NCI-H446 treated with DMSO at 0.1 percent for 48 hours (cell line): ENCODE data around the gene CDHR2.
"Not testable (repeated sequence)": the region's sequence is repeated elsewhere in the genome, so short reads cannot be mapped to it uniquely, and the experiment has no call there.

Source experiments
- DNase-seq: peaks from one replicate; lab custom pipeline; 2025; lab: John Stamatoyannopoulos, UW

Gene CDHR2

DNA sequence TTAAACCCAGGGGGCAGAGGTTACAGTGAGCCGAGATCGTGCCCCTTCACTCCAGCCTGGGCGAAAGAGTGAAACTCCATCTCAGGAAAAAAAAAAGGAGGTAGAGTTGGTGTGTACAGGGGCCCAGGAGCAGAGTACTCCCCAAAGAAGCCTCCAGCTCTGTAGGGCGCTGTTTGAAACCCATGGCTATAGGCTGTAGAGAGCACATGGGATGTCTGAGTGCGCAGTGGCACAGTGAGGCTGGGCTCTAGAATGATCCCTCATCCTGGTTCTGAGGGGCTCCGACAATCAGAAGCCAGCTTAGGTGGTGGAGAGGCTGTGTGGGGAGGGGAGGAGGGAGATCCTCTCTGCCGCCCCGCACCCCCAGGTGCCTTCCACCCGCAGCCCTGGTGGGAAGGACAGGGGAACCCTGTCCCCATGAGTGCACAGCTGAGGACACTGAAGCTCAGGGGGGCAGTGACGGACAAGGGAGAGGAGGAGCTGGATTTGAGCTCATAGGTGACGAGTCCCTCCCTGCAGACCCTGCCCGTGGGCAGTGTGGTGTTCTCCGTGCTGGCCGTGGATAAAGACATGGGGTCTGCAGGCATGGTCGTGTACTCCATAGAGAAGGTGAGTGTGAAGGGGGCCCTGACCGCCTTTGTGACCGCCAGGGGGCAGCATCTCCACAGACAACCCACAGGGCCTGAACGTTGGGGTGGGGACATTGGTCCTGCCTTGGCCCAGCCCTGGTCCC, 24.6 kb downstream of the CDHR2 start:
- no peak for DNase-seq

DNA sequence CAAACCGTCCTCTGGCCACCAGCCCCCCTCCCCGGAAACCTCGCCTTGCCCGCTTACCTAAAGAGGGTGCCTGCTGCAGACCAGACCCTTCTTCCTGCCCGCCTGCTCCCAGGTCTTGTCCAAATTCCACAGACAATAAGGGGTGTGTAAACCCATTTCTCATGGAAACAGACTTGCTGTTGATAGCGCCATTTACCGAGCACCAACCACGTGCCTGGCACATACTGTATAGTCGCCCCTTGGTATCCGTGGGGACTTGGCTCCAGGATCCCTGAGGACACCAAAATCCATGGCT, 25.1 kb downstream of the CDHR2 start:
- DNase-seq, result no peak

DNA sequence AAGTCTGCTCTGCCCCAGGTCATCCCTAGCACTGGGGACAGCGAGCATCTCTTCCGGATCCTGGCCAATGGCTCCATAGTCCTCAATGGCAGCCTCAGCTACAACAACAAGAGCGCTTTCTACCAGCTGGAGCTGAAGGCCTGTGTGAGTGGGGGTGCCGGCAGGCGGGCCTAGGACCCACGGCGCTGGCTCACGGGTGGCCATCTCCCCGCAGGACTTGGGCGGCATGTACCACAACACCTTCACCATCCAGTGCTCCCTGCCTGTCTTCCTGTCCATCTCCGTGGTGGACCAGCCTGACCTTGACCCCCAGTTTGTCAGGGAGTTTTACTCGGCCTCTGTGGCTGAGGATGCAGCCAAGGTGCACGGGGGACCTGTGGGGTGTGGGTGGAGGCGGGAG, 25.9 kb downstream of the CDHR2 start:
- DNase-seq, result no peak

DNA sequence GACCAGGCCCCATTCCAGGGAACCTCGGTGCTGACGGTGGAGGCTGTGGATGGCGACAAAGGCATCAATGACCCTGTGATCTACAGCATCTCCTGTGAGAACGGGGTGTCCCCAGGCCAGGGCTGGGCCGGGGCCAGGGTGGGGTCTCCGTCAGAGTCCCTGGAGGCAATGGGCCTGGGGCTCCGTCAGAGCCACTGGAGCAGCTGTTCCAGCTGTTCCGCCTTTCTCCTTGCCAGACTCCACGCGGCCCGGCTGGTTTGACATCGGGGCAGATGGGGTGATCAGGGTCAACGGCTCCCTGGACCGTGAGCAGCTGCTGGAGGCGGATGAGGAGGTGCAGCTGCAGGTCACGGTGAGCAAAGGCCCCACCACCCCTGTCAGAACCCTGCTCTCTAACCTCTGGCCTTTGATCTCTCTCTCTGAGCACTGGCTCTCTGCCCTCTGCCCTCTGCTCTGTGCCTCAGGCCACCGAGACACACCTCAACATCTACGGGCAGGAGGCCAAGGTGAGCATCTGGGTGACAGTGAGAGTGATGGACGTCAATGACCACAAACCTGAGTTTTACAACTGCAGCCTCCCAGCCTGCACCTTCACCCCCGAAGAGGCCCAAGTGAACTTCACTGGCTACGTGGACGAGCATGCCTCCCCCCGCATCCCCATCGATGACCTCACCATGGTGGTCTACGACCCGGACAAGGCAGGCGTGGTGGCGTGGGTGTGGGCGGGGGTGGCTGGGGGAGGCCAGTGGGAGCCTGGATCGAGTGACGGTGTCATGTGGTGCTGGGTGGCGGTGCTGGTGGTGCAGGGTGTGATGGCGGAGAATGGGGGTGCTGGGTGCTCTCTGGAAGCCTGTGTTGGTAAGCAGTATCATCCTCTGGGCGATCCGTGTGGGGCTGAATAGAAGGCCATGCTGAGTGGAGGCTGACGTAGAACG, 26.6 kb downstream of the CDHR2 start:
- no peak for DNase-seq

DNA sequence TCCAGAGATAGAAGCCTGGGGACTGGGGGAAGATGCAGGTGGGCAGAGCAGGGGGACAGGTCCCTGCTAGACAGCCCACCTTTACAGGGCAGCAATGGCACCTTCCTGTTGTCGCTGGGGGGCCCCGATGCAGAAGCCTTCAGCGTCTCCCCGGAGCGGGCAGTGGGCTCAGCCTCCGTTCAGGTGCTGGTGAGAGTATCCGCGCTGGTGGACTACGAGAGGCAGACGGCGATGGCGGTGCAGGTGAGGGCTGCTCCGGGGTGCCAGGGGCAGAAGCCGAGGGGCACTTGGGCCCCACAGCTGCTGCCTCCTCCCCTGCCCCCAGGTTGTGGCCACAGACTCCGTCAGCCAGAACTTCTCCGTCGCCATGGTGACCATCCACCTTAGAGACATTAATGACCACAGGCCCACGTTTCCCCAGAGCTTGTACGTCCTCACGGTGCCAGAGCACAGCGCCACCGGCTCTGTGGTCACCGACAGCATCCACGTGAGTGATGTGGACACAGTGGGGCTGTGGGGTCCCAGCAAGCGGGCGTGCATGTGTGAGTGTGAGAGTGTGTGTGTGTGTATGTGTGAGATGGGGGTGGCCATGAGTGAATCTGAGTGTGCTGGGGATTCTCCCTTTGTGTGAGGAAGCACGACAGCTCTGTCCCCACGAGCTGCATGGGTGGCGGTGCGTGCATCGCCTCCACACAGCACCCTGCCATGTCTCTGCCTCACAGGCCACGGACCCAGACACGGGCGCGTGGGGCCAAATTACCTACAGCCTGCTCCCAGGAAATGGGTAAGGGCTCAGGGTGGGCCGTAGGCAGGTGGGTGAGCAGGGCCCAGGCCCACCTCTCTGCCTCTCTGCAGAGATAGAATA, 28.4 kb downstream of the CDHR2 start:
- DNase-seq, result no peak

DNA sequence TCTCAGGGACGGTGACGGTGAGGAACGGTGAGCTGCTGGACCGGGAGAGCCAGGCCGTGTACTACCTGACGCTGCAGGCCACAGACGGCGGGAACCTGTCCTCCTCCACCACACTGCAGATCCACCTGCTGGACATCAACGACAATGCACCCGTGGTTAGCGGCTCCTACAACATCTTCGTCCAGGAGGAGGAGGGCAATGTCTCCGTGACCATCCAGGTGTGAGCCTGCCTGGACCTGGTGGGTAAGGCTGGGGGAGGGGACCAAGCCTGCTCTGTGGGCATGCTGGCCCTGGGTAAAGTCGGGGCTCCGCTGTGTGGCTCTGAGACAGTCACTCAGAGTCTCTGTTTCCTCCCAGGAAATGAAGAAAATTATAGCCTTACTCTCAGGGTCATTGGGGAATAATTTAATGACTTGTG, 29.3 kb downstream of the CDHR2 start:
- no peak for DNase-seq

DNA sequence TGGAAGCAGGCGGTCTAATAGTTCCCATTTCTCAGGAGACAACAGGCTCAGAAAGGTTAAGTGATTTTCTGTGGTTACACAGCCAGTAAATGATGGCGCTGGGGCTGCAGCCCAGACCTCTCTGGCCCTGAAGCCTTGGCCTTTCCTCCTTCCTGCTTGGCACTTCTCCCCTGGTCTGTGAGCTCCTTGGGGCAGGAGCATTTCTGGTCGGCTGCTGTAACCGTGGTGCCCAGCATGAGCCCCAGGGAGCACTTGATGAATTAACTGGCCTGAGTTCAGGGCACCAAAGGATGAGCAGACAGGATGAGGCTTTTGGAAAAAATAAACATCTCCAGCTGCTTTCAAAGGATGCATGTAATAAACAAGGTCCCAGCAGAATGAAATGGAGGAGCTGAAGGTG, 30.2 kb downstream of the CDHR2 start:
- DNase-seq, result no peak

DNA sequence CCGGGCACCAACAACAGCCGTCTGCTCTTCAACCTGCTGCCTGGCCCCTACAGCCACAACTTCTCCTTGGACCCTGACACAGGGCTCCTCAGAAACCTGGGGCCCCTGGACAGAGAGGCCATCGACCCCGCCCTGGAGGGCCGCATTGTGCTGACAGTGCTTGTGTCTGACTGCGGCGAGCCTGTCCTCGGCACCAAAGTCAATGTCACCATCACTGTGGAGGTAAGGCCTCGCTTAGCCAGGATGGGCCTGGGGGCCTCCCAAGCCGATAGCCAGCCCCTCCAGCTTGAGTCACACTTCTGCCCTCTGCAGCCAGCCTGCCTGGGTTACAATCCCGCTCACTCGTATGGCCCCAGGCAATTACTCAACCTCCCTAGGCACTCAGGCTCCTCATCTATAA, 32.2 kb downstream of the CDHR2 start:
- DNase-seq, result no peak

DNA sequence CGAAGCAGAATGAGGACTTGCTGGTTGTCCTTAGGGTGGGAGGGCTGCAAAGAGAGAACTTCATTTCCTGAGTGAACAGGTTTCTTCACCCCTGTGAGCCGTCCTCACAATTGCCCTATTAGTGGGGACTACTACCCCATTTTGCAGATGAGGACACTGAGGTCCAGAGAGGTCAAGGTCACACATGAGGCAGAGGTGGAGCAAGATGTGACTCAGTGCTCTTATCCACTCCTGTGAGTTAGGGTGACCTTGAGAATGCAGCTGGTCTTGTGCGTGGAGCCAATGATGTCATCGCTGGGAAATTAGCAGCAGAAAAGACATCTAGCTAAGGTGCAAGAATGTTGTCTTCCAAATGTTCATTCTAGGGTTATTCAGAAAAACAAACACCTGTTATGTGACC, 33.9 kb downstream of the CDHR2 start:
- no peak for DNase-seq

DNA sequence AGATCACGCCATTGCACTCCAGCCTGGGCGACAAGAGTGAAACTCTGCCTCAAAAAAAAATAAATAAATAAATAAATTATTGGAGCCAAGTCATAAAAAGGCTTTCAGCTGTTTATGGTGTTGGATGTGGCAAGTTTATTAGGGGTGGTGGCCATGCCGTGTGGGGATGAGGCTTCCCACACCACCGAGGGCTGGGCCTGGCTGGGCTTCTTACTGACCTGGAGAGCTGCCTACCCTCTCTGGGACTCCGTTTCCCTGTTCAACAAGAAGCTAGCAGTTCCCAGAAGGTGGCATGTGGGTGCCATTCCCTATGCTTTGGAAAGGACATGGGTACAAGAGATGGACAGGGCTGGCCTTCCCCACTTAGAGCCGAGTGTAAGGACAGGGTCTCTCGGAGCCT, 38.3 kb downstream of the CDHR2 start:
- DNase-seq, result no peak

DNA sequence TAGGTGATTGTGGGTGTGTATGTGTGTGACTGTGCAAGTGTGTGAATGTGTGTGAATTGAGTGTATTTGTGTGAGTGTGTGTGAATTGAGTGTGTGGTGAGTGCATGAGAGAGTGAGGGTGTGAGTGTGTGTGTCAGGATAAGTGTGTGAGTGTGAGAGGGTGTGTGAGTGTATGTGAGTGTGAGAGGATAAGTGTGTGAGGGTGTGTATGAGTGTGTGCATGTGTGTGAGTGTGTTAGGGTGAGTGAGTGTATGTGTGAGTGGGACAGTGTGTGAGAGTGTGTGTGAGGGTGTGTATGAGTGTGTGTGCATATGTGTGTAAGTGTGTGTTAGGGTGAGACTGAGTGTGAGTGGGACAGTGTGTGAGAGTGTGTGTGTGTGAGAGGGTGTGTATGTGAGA, 39.2 kb downstream of the CDHR2 start:
- no peak for DNase-seq

DNA sequence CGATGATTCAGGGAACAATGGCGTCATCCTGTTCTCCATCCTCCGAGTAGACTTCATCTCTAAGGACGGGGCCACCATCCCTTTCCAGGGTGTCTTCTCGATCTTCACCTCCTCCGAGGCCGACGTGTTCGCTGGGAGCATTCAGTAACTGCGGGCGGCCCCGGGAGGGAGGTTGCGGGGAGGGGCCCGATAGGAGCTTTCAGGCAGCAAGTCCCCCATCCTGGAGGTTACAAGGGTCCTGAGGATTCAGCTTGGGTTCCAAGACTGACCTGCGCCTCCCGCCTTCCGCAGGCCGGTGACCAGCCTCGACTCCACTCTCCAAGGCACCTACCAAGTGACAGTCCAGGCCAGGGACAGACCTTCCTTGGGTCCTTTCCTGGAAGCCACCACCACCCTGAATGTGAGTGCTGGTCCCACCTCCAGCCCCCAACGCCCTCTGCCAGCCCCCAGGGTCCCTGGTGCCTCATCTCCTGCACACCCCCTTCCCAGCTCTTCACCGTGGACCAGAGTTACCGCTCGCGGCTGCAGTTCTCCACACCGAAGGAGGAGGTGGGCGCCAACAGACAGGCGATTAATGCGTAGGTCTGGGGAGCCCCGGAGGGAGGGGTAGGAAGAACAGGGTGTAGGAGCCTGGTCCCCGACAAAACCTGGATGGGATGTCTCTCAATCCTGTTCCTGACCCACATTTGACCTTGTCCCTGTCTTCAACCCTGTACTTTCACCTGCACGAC, 40.1 kb downstream of the CDHR2 start:
- no peak for DNase-seq

DNA sequence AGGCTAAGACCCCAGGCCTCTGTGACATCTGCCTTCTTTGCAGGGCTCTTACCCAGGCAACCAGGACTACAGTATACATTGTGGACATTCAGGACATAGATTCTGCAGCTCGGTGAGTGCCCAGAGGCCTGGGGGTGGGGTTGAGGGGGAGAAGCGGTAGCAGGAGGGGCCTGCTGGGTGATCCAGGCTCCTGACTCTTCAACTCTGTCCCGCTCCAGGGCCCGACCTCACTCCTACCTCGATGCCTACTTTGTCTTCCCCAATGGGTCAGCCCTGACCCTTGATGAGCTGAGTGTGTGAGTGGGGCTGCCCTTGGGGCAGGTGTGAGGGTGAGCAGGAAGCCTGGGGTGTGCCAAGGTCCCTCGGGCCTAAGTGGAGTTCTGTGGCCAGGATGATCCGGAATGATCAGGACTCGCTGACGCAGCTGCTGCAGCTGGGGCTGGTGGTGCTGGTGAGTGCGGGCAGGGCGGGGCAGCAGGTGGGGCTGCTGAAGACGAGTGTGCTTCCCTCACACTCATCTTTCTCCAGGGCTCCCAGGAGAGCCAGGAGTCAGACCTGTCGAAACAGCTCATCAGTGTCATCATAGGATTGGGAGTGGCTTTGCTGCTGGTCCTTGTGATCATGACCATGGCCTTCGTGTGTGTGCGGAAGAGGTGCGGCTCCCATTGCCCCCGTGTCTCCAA, 41.0 kb downstream of the CDHR2 start:
- DNase-seq, result no peak

DNA sequence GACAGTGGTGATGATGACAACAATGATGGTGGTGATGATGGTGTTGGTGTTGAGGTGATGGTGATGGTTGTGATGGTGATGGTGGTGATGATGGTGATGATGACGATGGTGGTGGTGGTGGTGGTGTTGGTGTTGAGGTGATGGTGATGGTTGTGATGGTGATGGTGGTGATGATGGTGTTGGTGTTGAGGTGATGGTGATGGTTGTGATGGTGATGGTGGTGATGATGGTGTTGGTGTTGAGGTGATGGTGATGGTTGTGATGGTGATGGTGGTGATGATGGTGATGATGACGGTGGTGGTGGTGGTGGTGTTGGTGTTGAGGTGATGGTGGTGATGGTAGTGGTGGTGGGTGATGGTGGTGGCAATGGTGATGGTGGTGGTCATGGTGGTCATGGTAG, 42.5 kb downstream of the CDHR2 start:
- not testable (repeated sequence) for DNase-seq

DNA sequence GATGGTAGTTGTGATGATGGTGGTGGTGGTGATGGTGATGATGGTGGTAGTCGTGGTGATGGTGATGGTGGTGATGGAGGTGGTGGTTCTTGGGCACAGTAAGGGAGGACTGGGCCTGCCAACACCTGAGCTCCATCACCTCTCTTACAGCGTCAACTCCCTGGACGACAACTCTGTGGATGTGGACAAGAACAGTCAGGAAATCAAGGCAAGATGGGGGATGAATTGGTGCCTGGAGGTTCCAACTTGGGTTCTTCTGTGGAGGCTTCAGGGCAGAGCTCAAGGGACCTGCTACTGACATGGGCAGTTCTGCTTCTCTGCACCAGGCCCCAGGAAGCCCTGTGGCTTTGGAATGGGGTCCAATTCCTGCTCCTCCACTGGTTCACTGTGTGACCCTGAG, 43.4 kb downstream of the CDHR2 start:
- no peak for DNase-seq

DNA sequence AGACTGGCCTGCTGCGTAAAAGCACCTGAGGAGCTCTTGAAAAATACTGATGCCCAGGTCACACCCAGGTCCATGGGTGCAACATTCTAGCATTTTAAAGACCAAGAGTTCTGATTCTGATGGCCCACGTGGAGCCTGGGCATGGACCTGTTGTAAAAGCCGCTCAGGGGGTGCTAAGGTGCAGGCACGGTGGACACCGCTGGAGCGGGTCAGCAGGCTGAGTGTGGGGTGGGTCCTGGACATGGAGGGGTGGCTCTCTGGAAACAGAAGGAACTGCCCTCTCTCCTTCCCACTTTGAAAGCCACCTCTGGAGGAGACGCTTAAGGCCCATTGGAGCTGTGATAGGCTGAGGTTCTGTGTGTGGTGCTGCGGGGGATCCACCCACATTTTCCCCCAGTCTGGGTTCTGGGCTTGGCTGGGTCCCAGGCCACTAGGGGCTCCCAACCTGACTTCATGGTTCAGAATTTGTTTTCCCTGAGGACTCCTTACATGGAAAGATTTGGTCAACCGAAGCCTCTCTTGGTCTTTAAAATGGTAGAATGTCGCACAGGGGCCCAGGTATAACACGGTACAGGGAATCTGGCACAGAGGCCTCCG, 44.2 kb downstream of the CDHR2 start:
- no peak for DNase-seq

DNA sequence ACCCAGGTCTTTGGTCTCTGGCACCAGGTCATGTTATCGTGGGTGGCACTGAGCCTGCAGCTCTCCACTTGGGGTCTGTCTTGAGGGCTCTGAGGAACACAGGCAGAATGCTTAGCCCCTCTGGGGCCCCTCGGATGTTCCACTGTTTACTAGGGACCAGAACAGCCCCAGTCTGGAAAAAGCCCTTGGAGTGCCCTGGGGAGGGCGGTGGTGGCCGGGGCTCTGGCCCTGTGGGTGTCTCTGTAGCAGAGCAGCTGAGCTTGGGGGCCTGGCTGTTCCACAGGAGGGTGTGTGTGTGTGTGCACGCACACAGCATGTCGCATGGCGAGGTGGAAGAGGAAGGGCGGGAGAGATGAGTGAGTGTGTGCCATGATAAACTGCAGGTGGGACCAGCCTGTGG, 45.4 kb downstream of the CDHR2 start:
- no peak for DNase-seq

DNA sequence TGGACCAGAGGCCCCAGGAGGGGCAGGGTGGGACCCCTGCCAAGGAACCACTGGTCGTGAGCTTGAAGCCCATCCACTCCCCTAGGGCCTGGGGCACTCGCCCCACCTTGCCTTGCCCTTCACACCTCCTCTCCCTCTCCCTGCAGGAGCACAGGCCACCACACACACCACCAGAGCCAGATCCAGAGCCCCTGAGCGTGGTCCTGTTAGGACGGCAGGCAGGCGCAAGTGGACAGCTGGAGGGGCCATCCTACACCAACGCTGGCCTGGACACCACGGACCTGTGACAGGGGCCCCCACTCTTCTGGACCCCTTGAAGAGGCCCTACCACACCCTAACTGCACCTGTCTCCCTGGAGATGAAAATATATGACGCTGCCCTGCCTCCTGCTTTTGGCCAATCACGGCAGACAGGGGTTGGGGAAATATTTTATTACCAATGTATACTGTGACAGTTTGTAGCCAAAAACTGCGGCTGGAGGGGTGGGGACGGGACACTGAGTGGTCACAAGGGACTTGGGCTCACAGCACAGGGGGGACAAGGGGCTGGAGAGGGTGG, 46.3 kb downstream of the CDHR2 start:
- DNase-seq, result no peak

DNA sequence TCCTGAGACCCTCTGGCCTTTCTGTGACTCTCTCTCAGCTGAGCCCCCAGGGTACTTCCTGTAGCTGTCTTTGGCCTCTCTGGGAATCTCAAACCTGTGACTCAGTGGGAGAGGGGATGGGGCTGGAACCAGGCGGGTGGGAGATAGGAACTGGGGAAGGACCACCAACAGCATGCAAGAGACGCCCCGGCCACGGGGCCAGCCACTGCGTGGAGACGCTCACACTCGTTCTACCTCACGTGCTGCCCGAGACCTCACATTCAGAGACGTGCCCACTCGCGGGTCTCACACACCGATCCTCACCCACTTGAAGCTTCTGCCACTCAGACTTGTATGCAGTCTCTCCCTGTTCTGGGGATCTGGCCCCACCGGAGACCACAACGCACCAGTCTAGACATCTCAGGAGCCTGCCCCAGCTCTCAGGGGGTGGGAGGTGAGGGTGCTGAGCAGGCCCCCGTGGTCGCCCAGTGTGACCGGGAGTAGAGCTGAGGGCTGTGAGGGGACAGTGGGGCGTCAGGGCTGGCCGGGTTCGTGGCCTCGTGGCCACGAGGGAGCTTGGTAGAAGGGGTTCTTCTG, 47.0 kb downstream of the CDHR2 start:
- DNase-seq, result no peak

DNA sequence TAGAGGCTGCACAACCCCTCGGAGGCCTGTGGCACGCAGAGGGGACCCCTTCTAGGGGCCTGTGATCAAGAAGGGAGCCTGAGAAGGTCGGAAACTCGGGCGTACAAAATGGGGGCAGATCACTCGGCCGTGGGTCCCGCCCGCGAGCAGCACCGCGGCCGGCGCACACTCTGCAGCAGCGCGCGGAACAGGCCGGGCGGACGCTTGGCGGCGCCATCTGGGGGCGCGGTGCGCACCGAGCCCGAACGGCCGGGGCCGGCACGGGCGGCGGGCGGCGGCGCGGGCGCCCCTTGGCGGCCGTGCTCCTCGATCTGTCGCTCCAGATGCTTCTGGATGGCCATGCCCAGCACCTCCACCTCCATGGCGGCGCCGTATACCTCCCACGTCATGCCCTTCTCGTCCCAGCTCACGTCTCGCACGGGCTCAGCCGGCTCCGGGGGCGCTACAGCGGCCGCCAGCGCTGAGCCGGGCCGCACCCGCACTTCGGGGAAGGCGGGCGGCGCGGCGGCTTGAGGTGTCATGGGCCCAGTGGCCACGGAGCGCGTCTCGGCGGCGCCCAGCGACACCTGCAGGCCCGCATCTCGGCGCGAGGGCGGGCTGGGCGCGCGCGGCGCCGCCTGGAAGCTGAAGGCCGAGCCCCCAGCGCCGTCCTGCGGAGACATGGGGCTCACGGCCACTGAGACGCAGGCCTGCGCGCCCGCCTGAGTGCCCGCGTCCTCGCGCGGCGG, 47.7 kb downstream of the CDHR2 start:
- DNase-seq, result no peak
